NCI-H146 (cell line): Measurements from ENCODE around the gene SLC10A2.

Experiments used
- DNase-seq: peaks from one replicate; lab custom pipeline; 2025; lab: John Stamatoyannopoulos, UW

Gene SLC10A2

DNA sequence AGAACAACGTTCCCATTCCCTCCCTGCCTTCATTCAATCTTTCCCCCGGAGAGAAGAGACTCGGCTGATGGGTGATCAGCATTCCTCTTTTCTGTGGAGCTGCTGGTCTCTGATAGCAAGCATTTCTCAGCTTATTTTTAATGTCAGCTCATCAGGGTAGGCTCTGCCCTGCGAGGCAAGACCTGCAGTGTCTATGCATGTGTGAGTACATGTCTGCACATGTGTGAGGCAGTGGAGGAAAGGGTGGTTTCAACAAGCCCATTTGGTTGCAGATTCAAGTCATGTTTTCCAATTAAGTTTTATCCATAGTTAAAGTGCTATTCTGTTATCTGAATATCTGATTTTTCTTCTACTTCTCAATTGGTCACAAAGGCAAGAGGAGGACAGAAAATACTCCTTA, 19.5 kb downstream of the SLC10A2 start:
- DNase-seq, result no peak

DNA sequence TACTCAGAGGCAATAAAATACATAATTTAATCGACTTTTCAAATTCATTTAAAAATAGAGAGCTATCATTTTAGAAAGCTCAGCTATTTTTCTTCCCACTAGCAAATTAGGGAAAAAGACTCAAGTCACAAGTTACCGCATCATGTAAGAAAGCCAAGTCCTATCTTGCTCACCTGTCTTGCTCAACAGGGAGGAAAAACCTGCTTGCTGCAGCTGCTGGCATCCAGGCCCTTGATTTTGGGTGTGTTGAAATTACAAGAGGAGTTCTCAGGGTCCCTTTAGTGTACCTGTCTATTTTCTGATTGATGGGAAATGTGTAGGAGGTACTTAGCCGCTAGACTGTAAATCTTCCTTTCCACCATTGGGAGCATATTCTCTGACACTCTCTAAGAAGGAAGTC, 22.2 kb downstream of the SLC10A2 start:
- no peak for DNase-seq

DNA sequence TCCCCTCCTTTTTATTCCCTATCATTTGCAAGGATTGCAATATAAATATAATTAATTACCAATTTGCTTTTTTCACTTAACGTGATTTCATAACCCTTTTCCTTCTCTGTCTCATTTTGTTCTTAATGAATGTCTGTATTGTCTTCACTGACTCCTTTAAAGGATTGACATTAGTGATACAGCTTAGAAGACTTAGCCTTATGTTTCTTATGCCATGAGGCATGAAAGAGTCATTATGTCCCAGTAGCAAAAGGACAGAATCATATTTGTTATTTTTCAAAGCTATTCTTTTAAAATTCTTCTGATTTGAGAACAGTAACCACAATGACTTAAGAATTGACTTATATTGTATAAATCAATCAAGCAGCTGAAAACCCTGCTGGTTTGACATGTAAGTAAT, 26.2 kb downstream of the SLC10A2 start:
- DNase-seq, result no peak

DNA sequence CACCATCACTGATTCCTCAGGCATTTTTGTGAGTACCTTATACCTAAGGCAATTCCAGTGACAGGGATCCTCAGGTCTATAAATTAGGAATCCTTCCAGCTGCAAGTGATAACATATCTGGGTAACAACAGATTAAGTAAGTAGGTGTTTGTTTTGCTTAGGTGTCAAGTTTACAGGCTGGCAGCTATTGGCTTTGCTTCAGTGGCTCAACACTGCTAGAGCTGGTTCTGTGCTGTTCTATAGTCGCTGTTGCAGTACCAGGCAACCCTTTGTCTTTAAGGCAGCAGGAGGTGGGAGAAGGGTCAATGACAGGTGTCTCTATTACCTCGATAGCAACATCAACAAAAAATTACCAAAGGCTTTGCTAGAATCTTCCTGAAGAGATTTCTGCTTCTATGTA, 27.0 kb downstream of the SLC10A2 start:
- DNase-seq, result no peak

DNA sequence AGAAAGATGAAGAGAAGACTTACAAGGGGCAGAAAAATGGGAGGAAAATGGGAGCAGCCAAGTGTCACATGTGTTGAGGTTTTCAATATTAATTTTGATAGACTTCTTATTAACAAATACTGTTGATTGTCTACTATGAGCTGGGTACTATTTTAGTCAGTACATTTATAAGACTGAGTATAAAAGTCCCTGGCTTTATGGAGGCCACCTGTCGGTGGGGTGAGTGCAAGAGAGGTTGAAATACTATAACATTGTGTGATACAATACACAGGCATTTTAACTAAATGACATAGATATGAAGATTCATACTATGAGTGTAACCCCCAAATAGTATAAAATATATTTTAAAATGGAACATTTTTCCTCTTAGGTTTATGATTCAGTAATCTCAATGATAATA, 29.9 kb downstream of the SLC10A2 start:
- DNase-seq, result no peak

DNA sequence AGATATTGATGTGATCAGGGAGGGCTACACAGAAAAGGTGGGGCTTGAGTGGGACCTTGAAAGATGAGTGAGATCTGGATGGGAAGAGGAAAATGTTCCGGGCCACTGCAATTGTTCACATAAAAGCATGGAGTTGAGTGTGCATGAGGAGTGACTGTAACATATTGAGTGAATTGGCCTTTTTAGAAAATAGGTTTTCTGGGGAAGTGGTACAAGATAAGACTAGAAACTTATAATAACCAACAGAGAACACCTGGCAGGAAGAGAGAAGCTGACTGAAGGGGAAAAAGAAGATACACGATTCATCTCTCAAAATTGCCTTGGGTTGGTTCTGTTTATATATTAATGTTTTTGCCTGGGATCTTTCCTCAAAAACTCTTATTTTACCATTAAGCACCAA, 32.2 kb downstream of the SLC10A2 start:
- no peak for DNase-seq

DNA sequence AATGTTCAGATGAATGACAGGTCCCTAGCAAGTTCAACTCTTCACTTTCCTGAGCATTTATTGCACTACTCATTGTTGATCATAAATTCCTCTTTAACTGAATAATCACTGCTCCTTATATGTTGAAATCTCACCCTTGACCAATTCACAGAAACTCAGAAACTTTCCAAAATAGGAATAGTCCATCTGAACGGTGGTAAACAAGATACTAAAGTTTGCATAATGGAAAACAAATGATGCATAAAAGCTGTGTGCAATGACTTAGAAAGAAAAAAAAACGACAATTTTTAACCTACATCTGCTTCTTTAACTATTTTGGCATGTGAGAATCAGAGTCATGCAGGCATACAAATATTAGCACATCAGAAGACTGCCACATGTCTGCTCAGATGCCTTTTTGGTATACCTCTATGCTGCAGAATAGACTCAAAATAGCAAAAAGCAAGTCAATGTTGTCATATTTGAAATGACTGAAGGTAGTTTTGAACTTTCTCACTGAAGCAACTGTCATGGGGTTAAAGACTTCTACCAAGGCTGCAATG, 34.8 kb downstream of the SLC10A2 start:
- no peak for DNase-seq

DNA sequence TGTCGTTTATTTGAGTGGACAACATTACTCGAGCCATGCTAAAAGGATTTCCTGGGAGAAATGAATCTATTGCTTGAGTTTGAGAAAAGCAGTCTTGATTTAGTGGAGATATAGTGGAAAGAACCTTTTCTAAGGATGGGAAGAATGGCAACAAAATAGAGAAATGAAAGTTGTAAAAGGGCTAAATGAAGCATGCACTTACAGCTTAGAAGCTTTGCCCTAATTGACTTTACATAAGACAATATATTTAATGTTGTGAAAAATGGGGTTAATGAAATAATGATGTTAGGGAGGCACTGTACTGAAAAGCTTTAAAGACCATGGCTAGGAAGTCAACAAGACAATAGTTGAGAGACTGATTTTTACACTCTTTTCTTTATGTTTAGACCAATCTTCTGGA, 35.4 kb downstream of the SLC10A2 start:
- DNase-seq, result no peak

DNA sequence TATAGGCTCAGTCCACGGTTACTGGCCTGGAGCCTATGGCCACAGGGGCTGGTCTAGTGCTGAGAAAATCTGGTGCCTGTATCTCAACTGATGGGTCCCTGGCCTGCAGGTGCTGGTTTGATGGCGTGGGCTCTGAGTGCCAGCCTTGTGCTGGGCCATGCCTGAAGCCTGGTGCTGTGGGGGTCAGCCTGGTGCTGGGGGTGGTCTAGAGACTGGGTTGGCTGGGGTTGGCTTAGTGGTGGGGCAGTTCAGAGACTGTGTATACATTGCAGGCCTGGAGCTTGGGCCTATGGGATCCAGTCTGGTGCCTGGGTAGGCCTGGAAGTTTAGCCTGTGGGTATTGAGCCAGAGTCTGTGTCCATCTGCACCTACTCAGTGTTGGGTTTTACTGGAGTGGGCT, 36.4 kb downstream of the SLC10A2 start:
- DNase-seq, result no peak

DNA sequence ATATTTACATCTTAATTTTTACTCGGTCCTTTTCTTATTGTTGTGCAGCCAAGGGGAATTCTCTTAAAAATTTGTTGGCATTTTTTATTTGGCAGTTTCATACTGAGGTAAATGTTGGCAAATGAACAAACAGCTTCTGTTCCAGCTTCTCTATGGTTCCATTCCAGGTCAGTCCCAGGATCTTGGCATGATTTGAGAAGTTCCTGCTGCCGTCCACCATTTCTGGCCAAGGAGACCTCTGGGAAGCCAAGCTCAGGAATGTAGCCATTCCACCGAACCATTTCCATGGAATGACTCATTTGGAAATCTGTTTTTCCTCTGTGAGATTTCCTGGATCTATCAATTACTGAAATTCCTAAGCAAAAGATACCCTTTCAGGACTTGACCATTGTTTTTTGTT, 43.9 kb downstream of the SLC10A2 start:
- no peak for DNase-seq

DNA sequence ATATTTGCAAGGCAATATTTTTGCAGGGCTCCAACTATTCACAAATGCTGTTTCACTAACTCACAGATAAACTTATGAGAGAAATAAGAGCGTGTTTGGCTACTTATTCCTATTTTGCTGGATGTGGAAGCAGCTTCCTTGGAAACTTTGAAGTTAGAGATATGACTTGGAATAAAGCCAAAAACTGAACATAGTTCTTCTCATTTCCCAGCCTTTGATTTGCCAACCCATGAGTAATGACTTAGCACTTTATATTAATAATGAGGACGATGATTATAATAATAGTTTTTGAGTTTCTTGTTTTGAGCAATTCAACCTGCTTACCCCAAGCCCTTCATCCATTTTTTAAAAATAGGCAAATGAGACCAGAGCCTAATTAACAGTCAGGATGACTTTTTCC, 47.7 kb downstream of the SLC10A2 start:
- DNase-seq, result no peak

DNA sequence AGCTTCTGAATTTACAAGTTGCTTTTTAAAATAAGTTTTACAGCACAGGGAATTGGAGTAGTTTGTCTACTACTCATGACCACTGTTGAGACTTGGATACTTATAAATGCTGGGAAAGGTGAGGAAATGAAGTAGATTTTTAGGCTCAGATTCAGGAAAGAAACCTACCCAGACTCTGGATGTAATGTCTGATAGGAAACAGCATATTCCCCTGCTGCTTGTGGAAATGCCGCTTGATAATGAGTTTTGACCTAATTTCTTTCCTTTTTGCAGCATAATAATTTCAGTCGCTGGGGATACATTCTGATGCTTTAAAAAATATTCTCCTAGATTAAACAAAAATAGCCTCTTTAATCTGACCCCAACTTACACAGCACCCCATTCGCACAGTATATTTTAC, 53.6 kb downstream of the SLC10A2 start:
- DNase-seq, result no peak

DNA sequence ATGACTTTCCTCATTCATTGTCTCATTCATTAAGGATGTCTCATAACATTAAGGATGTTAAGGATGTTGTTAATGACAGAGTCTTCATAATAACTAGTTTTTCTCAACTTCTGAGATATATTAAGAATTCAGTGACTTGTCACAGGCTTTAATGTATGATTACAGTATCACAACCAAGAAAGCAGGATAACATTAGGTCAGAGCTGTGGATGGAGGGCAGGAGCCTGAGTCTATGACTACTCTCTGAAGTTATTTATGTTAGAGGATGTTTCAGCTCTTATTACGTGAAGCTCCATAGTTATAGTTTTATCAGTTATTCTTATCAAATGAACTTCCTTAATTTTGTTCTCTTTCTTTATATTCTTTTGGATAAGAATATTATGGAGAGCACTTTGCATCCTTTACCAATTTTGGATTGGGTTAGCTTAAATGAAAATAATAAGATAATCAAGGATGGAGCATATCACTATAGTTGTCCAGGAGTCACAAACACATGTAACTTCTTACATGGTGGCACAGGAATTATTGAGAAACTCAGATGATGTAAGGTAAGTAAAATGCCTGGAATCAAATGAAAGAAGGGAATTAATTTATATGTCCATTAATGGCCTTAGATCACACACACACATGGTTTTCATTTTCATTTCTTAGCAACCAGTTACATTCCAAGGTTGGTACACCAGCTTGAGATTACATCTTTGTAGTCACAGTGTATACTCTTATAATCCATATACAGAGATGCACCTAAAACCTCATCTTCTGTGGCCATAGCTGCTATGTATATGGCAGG, 57.0 kb downstream of the SLC10A2 start:
- no peak for DNase-seq

DNA sequence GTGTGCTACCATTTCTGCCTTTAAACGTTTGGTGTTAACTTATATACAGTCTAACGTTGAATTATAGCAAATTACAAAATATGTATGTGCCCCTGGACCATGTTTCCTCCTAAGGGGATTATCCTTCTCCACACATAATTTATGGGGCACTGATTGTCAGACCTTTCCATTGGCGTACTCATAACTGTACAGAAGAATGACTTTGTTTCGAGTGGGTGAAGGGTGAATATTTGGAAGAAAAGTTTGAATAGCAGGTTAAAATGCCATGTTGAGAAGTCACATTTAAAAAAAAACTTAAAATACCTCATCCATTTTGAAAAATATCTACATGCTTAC, 58.8 kb downstream of the SLC10A2 start:
- DNase-seq, result no peak

DNA sequence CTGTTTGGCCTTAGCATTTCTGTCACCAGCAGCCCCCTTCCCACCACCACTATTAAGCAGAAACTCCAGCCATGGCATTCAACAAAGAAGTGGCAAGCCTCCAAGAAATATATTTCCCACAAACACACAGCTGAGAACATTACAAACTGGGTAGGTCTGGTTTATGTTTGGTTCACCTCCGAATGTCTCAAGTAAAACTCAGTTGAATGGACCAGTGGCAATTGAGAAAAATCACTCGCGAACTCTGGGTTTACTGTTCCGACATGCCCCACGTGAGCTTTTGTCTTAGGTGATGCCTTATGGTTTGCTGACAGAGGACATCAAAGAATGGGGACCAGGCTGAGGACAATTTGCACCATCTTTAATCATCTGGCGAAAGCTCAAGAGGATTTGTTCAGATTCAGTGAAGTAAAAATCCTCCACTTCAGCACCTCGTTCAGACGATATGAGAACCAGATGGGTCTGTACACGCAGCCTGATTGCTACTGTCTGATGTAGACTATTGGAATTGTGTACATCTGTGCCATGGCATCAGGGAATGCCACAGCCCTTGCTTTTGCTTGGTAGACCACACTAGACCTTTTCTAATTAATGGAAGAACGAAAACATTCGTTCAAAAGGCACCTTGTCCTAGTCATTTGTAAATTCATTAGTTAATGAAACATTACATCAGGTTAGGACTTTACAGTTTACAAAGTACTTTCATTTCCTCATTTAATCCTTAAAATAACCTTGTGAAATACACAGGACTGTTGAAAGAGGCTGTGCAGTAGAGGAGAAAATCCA, 59.4 kb downstream of the SLC10A2 start:
- DNase-seq, result no peak

DNA sequence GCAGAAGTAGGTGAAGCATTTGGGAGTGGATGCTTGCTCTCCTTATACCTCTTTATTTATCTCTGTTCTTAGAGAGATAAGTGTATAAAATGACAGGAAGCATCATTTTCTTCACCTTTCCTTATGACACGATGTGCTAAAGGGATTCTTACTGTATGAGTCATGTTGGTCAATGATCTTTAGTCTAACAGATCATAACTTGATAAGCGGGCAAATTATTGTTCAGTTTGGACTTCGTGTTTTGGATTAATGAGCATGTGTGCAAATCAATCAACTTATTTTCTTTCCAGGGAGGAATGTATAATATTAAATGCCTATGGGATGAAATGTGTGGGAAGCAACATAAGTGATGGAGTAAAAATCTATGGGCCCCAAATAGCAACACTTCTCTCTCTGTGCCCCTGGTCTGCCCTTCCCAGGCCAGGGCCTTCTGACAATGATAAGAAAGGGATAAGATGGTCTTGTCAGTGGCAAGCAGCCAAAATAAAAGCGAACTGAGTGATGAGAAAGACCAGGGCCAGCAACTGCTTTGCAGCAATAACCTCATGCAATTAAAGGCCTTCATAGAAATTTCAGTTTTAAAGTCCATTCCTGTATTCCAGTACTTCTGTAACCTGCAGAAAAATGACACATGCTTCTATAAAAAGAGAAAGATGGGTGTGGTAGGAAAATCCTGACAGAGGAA, 61.4 kb downstream of the SLC10A2 start:
- DNase-seq, result no peak

DNA sequence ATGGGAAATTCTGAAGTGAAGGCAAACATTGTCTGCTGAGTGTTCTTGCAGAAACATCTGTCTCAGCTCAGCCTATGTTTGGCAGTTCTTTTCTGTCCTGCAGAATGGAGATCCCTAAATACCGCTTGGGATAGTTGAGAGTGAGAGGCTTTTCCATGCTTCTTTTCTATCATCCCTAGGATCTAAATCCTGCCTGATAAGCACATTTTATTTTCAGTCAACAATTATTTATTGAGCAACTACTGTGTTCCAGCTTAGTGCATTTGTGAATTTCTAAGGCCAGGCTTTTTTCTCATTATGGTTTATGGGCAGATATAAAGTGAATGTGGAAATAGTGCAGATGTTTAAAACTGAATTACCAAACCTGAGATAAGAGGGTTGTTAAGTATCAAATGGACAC, 62.6 kb downstream of the SLC10A2 start:
- no peak for DNase-seq

DNA sequence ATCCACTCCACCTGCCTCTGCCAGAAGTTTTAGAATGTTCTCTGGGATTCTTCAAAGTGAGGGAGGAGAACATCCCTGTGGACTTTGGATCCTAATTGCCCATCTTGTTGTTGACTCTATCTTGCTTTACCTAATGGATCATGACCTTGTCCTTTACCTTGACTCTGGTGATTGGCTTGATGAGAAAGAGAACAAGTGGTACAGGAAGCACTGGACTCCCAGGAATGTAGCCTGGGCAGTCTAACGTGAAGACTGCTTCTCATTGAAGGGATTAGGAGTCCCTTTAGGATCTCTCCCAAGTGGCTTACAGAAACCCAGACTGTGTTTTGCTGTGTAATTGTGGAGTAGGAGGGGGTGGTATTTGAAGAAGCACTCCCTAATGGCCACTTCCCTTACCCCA, 63.9 kb downstream of the SLC10A2 start:
- DNase-seq, result no peak

DNA sequence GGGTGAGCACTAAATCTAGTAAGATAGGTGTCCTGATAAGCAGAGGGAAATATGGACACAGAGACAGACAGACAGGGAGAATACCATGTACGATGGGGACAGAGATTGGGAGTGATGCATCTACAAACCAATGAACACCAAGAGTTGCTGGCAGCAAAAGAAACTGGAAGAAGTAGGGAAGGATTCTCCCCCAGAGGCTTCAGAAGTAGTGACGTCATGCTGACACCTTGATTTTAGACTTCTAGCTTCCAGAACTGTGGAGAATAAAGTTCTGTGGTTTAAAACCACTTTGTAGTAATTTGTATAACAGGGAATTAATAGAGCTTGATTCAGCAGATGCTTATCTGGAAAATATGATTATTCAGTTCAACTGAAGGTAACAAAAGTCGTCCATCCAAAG, 66.1 kb downstream of the SLC10A2 start:
- DNase-seq, result no peak

DNA sequence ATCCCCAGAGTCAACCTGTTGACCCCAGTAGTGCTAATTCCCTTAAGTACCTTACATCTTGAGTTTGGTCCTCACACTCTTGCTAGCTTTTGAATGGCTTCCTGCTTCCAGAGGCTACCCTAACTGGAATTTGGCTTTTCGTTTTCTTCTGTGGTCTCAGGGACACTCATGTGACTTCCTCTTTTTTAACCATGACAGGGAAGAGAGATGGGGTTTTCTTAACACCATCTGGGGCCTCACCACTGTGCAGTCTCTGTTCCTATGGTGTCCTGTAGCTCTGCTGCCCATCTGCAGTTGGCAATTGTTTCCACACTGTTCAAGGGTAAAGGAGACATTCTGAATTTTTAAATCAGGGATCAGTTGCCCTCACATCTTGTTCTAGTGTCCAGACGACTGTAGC, 66.7 kb downstream of the SLC10A2 start:
- DNase-seq, result no peak
